Inflammatory macrophage (primary cell): ENCODE measurements around the gene KCNJ9.

ENCODE experiments used
- DNase-seq, 2 donors: peaks; one replicate each; pipeline ENCODE4 v3.0.0-alpha.2; 2020 to 2022

KCNJ9 gene

GRCh38 chr1:160089883-160090282 is 8.5 kb downstream of the KCNJ9 start:
- no peak for DNase-seq

GRCh38 chr1:160090760-160091159 is 9.4 kb downstream of the KCNJ9 start:
- DNase-seq: no peak

GRCh38 chr1:160091666-160092223 is 10.4 kb downstream of the KCNJ9 start:
- no peak for DNase-seq

GRCh38 chr1:160092366-160093068 is 11.2 kb downstream of the KCNJ9 start:
- no peak for DNase-seq

- no peak for DNase-seq
Observed at GRCh38 chr1:160093069-160093395, 11.7 kb downstream of the KCNJ9 start.

GRCh38 chr1:160093624-160094290 is 12.4 kb downstream of the KCNJ9 start:
- no peak for DNase-seq

- no peak for DNase-seq
Observed at GRCh38 chr1:160094291-160094625, 12.9 kb downstream of the KCNJ9 start.

- DNase-seq: no peak
Observed at GRCh38 chr1:160094806-160095205, 13.5 kb downstream of the KCNJ9 start.

- DNase-seq: no peak
Observed at GRCh38 chr1:160095382-160096105, 14.2 kb downstream of the KCNJ9 start.

GRCh38 chr1:160096274-160097116 is 15.2 kb downstream of the KCNJ9 start:
- peak in 1 of 2 donors; percentile 23 for DNase-seq

GRCh38 chr1:160097151-160097910 is 16.0 kb downstream of the KCNJ9 start:
- peak; percentile 30 to 65 for DNase-seq

- peak; percentile 61 to 75 for DNase-seq
Observed at GRCh38 chr1:160097911-160098851, 16.8 kb downstream of the KCNJ9 start, which contains the start of gene IGSF8. TSS of gene IGSF8 (minus strand) at chr1:160098619. CDS start at chr1:160098472, 147 bp downstream.

GRCh38 chr1:160098852-160099561 is 17.7 kb downstream of the KCNJ9 start:
- peak; percentile 95 for DNase-seq

GRCh38 chr1:160099716-160100375 is 18.5 kb downstream of the KCNJ9 start:
- no peak for DNase-seq

GRCh38 chr1:160101037-160101716 is 19.8 kb downstream of the KCNJ9 start:
- DNase-seq: peak; percentile 80 to 89

GRCh38 chr1:160101717-160102522 is 20.6 kb downstream of the KCNJ9 start:
- DNase-seq: no peak

GRCh38 chr1:160103658-160104408 is 22.5 kb downstream of the KCNJ9 start:
- no peak for DNase-seq
